AG09309 (cell line): ENCODE results near the gene C1RL.
"Not testable (repeated sequence)": the region's sequence is repeated elsewhere in the genome, so short reads cannot be mapped to it uniquely, and the experiment has no call there.

Experiments used
- DNase-seq: peaks from one replicate; pipeline ENCODE4 v3.0.0-alpha.2; 2010; ENCODE audit warnings: low read depth
- H3K4me3 ChIP-seq: 2 replicates; pipeline ENCODE4 v1.5.1; 2011; ENCODE audit warnings: mild to moderate bottlenecking, low read depth, low read length, moderate library complexity; ENCODE audit not compliant: control insufficient read depth
- CTCF ChIP-seq: IDR thresholded peaks from 2 replicates; pipeline ENCODE4 v1.5.1; 2011; ENCODE audit warnings: mild to moderate bottlenecking, low read depth, low read length, inconsistent platforms; ENCODE audit not compliant: insufficient read depth, control insufficient read depth; ENCODE audit errors: missing control alignments

Gene C1RL

GRCh38 chr12:7061138-7061537 lies 47.9 kb downstream of the C1RL start:
- H3K4me3 ChIP-seq, result peak overlapping the region; percentile 55
- TF ChIP-seq CTCF, result no peak
- no peak for DNase-seq

GRCh38 chr12:7060353-7060954 lies 48.6 kb downstream of the C1RL start, which contains the start of gene C1S:
Gene C1S, plus strand, starts transcription at chr12:7060718. Its CDS starts 1,195 bp downstream, at chr12:7061913.
- DNase-seq, result peak; percentile 98
- peak within 1 kb of the TSS; percentile 55 for H3K4me3 ChIP-seq
- peak; percentile 98 for TF ChIP-seq CTCF

- no peak for TF ChIP-seq CTCF
- H3K4me3 ChIP-seq, result no peak overlapping the region
- DNase-seq, result no peak
Measured at GRCh38 chr12:7059780-7060179, 49.2 kb downstream of the C1RL start.

GRCh38 chr12:7058850-7059395 lies 50.1 kb downstream of the C1RL start:
- no peak for TF ChIP-seq CTCF
- no peak for DNase-seq
- no peak overlapping the region for H3K4me3 ChIP-seq

GRCh38 chr12:7058163-7058845 lies 50.7 kb downstream of the C1RL start:
- no peak for TF ChIP-seq CTCF
- H3K4me3 ChIP-seq, result no peak overlapping the region
- no peak for DNase-seq

GRCh38 chr12:7055736-7056135 lies 53.3 kb downstream of the C1RL start:
- DNase-seq, result not testable (repeated sequence)

GRCh38 chr12:7054925-7055324 lies 54.1 kb downstream of the C1RL start:
- DNase-seq, result no peak
- TF ChIP-seq CTCF, result no peak
- H3K4me3 ChIP-seq, result no peak overlapping the region

More at GRCh38 chr12:7055736-7056135, 53.3 kb downstream of the C1RL start:
- H3K4me3 ChIP-seq, result not testable (repeated sequence)

GRCh38 chr12:7049973-7050372 lies 59.0 kb downstream of the C1RL start:
- not testable (repeated sequence) for DNase-seq

GRCh38 chr12:7049445-7049951 lies 59.5 kb downstream of the C1RL start:
- DNase-seq, H3K4me3 ChIP-seq: not testable (repeated sequence)

More at GRCh38 chr12:7049973-7050372, 59.0 kb downstream of the C1RL start:
- H3K4me3 ChIP-seq, result not testable (repeated sequence)
